Measurements from ENCODE around the gene KRTAP12-2.

DNA sequence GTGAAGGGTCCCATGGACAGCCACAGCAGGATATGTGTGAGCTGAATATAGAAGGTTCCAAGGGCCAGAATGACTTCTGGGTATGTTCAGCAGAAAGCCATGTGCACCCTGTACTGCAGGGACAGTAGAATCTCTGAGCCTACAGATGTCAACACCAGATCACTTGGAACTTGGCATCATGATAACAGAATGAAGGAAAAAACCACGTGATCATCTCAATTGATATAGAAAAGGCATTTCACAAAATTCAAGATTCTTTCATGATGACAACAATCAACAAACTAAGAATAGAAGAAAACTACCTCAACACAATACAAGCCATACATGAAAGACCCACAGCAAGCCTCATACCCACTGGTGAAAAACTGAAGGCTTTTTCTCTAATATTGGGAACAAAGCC, 885 bp upstream of the KRTAP12-2 start:
- TF ChIP-seq TAF1 (IDR thresholded peaks at IDR 0.05; ENCODE audit: low read depth, low read length): no peak
- no peak for TF ChIP-seq POLR2A (IDR thresholded peaks at IDR 0.05; ENCODE audit: low read depth, low read length)
- no peak for TF ChIP-seq POLR2AphosphoS5 (IDR thresholded peaks at IDR 0.05; ENCODE audit: low read depth, low read length)
- TF ChIP-seq SPI1 (IDR thresholded peaks at IDR 0.05; ENCODE audit: low read depth, low read length): no peak
- no peak for TF ChIP-seq POU2F2 (IDR thresholded peaks at IDR 0.05; ENCODE audit: low read depth, low read length)
